ENCODE data around the gene NTRK3.

- TF ChIP-seq, protein P1, sequence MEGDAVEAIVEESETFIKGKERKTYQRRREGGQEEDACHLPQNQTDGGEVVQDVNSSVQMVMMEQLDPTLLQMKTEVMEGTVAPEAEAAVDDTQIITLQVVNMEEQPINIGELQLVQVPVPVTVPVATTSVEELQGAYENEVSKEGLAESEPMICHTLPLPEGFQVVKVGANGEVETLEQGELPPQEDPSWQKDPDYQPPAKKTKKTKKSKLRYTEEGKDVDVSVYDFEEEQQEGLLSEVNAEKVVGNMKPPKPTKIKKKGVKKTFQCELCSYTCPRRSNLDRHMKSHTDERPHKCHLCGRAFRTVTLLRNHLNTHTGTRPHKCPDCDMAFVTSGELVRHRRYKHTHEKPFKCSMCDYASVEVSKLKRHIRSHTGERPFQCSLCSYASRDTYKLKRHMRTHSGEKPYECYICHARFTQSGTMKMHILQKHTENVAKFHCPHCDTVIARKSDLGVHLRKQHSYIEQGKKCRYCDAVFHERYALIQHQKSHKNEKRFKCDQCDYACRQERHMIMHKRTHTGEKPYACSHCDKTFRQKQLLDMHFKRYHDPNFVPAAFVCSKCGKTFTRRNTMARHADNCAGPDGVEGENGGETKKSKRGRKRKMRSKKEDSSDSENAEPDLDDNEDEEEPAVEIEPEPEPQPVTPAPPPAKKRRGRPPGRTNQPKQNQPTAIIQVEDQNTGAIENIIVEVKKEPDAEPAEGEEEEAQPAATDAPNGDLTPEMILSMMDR (IDR thresholded peaks at IDR 0.05; ENCODE audit: low read depth, low read length, poor library complexity, severe bottlenecking), result no peak
- no peak for TF ChIP-seq EZH2phosphoT487 (IDR thresholded peaks at IDR 0.05; ENCODE audit: borderline replicate concordance, low read length)
Measured at GRCh38 chr15:88104357-88104756, 152.2 kb downstream of the NTRK3 start.
